ENCODE measurements around the gene TRIM65. TPM values are rescaled to one million over a fixed set of nuclear protein-coding genes. Genes with fewer than 3 reads are reported as not detected.

The TRIM65 gene
- total RNA-seq, 2 donors from 2014 or later: 19.8 to 23.6 TPM

- H3K27me3 Mint-ChIP-seq: no peaks in the 10 kb centered on the region
- ATAC-seq: peak; percentile 56
- peaks cover 2% of the 10 kb centered on the region for H3K36me3 Mint-ChIP-seq (ENCODE audit: low read depth)
- DNase-seq: peak in 2 of 3 donors; percentile 42 to 46
- H3K9me3 ChIP-seq (ENCODE audit: control insufficient read depth, low read length, poor library complexity, severe bottlenecking): no peaks in the 10 kb centered on the region
- peaks cover 15% of the 10 kb centered on the region for H3K4me1 Mint-ChIP-seq
- H3K27ac Mint-ChIP-seq: peak overlapping the region; percentile 8
- peak overlapping the region; percentile 66 for H3K4me3 Mint-ChIP-seq
Observed at GRCh38 chr17:75845058-75845711, 51.6 kb downstream of the TRIM65 start.

- Mint-ChIP-seq H3K4me1 (peaks cover 15% of the 10 kb centered on the region), H3K36me3 (ENCODE audit: low read depth) (peaks cover 2% of the 10 kb centered on the region), H3K4me3 (peak overlapping the region; percentile 93), H3K27me3 (no peaks in the 10 kb centered on the region), H3K27ac (peak overlapping the region; percentile 84)
- DNase-seq (no peak), ATAC-seq (peak; percentile 12)
- no peaks in the 10 kb centered on the region for H3K9me3 ChIP-seq (ENCODE audit: control insufficient read depth, low read length, poor library complexity, severe bottlenecking)
Observed at GRCh38 chr17:75844530-75845057, 52.2 kb downstream of the TRIM65 start.

GRCh38 chr17:75843577-75844529 is 52.9 kb downstream of the TRIM65 start, which contains the start of gene UNC13D:
UNC13D (minus strand) TSS chr17:75844404; CDS start chr17:75844337, 67 bp downstream.
- peaks cover 15% of the 10 kb centered on the region for H3K4me1 Mint-ChIP-seq
- H3K27ac Mint-ChIP-seq: peak within 1 kb of the TSS; percentile 84
- H3K36me3 Mint-ChIP-seq (ENCODE audit: low read depth): peaks cover 2% of the 10 kb centered on the region
- H3K4me3 Mint-ChIP-seq: peak within 1 kb of the TSS; percentile 93
- no peaks in the 10 kb centered on the region for H3K27me3 Mint-ChIP-seq
- peak; percentile 39 to 56 (median 46) for DNase-seq
- ATAC-seq: peak; percentile 71
- no peaks in the 10 kb centered on the region for H3K9me3 ChIP-seq (ENCODE audit: control insufficient read depth, low read length, poor library complexity, severe bottlenecking)

- no peak for DNase-seq
- H3K9me3 ChIP-seq (ENCODE audit: control insufficient read depth, low read length, poor library complexity, severe bottlenecking): no peaks in the 10 kb centered on the region
- Mint-ChIP-seq H3K4me1 (peaks cover 9% of the 10 kb centered on the region), H3K27me3 (no peaks in the 10 kb centered on the region), H3K36me3 (ENCODE audit: low read depth) (peaks cover 2% of the 10 kb centered on the region), H3K4me3 (peak overlapping the region; percentile 93), H3K27ac (peak overlapping the region; percentile 84)
- peak; percentile 47 for ATAC-seq
Observed at GRCh38 chr17:75842963-75843576, 53.7 kb downstream of the TRIM65 start.

GRCh38 chr17:75842411-75842810 is 54.3 kb downstream of the TRIM65 start:
- Mint-ChIP-seq H3K36me3 (ENCODE audit: low read depth) (peaks cover 2% of the 10 kb centered on the region), H3K27ac (peak overlapping the region; percentile 79), H3K27me3 (no peaks in the 10 kb centered on the region), H3K4me3 (peak overlapping the region; percentile 93), H3K4me1 (peaks cover 9% of the 10 kb centered on the region)
- ATAC-seq (no peak), DNase-seq (no peak)
- H3K9me3 ChIP-seq (ENCODE audit: control insufficient read depth, low read length, poor library complexity, severe bottlenecking): no peaks in the 10 kb centered on the region

- peaks cover 2% of the 10 kb centered on the region for H3K36me3 Mint-ChIP-seq (ENCODE audit: low read depth)
- H3K9me3 ChIP-seq (ENCODE audit: control insufficient read depth, low read length, poor library complexity, severe bottlenecking): no peaks in the 10 kb centered on the region
- H3K4me3 Mint-ChIP-seq: no peak overlapping the region
- DNase-seq: no peak
- peaks cover 9% of the 10 kb centered on the region for H3K4me1 Mint-ChIP-seq
- H3K27ac Mint-ChIP-seq: no peak overlapping the region
- no peak for ATAC-seq
- no peaks in the 10 kb centered on the region for H3K27me3 Mint-ChIP-seq
Observed at GRCh38 chr17:75840799-75841164, 56.0 kb downstream of the TRIM65 start.

GRCh38 chr17:75839942-75840798 is 56.6 kb downstream of the TRIM65 start:
- Mint-ChIP-seq H3K27ac (no peak overlapping the region), H3K27me3 (no peaks in the 10 kb centered on the region), H3K36me3 (ENCODE audit: low read depth) (peaks cover 2% of the 10 kb centered on the region), H3K4me1 (peaks cover 5% of the 10 kb centered on the region), H3K4me3 (no peak overlapping the region)
- ATAC-seq (no peak), DNase-seq (no peak)
- no peaks in the 10 kb centered on the region for H3K9me3 ChIP-seq (ENCODE audit: control insufficient read depth, low read length, poor library complexity, severe bottlenecking)

Other genes starting within 250 kb of the TRIM65 start
- gene RECQL5, start 229.8 kb downstream of the TRIM65 start, total RNA-seq: 10 to 100 TPM; 24.1 to 30.6 TPM
- 100 to 1,000 TPM; 178 to 235 TPM for gene SAP30BP, start 229.6 kb downstream of the TRIM65 start, total RNA-seq
- gene ITGB4, start 175.5 kb downstream of the TRIM65 start, total RNA-seq: under 1 TPM in 1 of 2 donors, not detected in 1; 0.72 TPM
- 1 to 10 TPM; 9.6 to 9.7 TPM for gene GALK1, start 131.8 kb downstream of the TRIM65 start, total RNA-seq
- 10 to 100 TPM; 30.3 to 33.4 TPM for gene UNK, start 112.1 kb downstream of the TRIM65 start, total RNA-seq
- 100 to 1,000 TPM; 164 TPM for gene UNC13D, start 52.5 kb downstream of the TRIM65 start, total RNA-seq
- 100 to 1,000 TPM in 1 of 2 donors, 10 to 100 TPM in 1; 86.0 to 114 TPM for gene WBP2, start 41.6 kb downstream of the TRIM65 start, total RNA-seq
- gene TRIM47, start 18.4 kb downstream of the TRIM65 start, total RNA-seq: 1 to 10 TPM; 4.5 to 9.4 TPM
- gene MRPL38, start 7.9 kb upstream of the TRIM65 start, total RNA-seq: 100 to 1,000 TPM in 1 of 2 donors, 10 to 100 TPM in 1; 93.8 to 107 TPM
- gene FBF1, start 44.1 kb upstream of the TRIM65 start, total RNA-seq: 10 to 100 TPM; 20.0 to 22.3 TPM
- gene ACOX1, start 82.2 kb upstream of the TRIM65 start, total RNA-seq: 10 to 100 TPM; 18.5 to 21.0 TPM
- gene TEN1, start 82.3 kb upstream of the TRIM65 start, total RNA-seq: 10 to 100 TPM; 10.3 to 13.4 TPM
- gene CDK3, start 103.9 kb upstream of the TRIM65 start, total RNA-seq: 1 to 10 TPM; 2.9 to 4.6 TPM
- under 1 TPM; 0.05 to 0.68 TPM for gene EVPL, start 130.4 kb upstream of the TRIM65 start, total RNA-seq
- gene SRP68, start 175.6 kb upstream of the TRIM65 start, total RNA-seq: 10 to 100 TPM; 80.4 to 89.2 TPM
- under 1 TPM; 0.55 to 0.96 TPM for gene GALR2, start 177.8 kb upstream of the TRIM65 start, total RNA-seq
- under 1 TPM in 1 of 2 donors, not detected in 1; 0.68 TPM for gene ZACN, start 182.2 kb upstream of the TRIM65 start, total RNA-seq
- gene EXOC7, start 206.8 kb upstream of the TRIM65 start, total RNA-seq: 10 to 100 TPM; 80.7 to 85.3 TPM
- 1 to 10 TPM; 1.3 to 2.1 TPM for gene FOXJ1, start 244.3 kb upstream of the TRIM65 start, total RNA-seq

Measured in T-helper 17 cell (primary cell).